Kidney (tissue), 14 donors: ENCODE results near the gene IFI16. TPM values are rescaled to one million over a fixed set of nuclear protein-coding genes. Genes with fewer than 3 reads are reported as not detected.
A peak's percentile ranks its signal among the peaks of the same experiment; 100 is the strongest.

Experiments used
- DNase-seq, 5 donors: peaks; one replicate each; pipeline ENCODE4 v3.0.0-alpha.2; 2013 to 2020
- FAIRE-seq: peaks from 2 replicates; lab custom pipeline; 2012; peaks lifted over from hg19 to GRCh38; lab: Jason Lieb, UNC
- H3K27ac ChIP-seq, 2 donors: one replicate each; pipeline ENCODE4 v1.7.0; 2013; ENCODE audit warnings: low read depth in 2 of 2, low read length in 2 of 2, inconsistent platforms in 1 of 2
- H3K27me3 ChIP-seq: one replicate; pipeline ENCODE4 v1.7.1; 2013; ENCODE audit warnings: low read length, inconsistent platforms; ENCODE audit not compliant: control insufficient read depth, insufficient read depth
- H3K36me3 ChIP-seq, 3 donors: one replicate each; pipeline versions ENCODE4 v1.7.0 to v1.7.1; 2013; ENCODE audit warnings: low read length in 3 of 3, control low read depth in 1 of 3, inconsistent platforms in 1 of 3; ENCODE audit not compliant: insufficient read depth in 3 of 3, control insufficient read depth in 2 of 3
- H3K4me1 ChIP-seq, 3 donors: one replicate each; pipeline versions ENCODE4 v1.7.0 to v1.7.1; 2013; ENCODE audit warnings: low read length in 3 of 3, inconsistent platforms in 1 of 3, low read depth in 1 of 3; ENCODE audit not compliant: control insufficient read depth in 2 of 3, insufficient read depth in 2 of 3
- H3K4me3 ChIP-seq, 3 donors: one replicate each; pipeline versions ENCODE4 v1.7.0 to v1.8.1; 2013; ENCODE audit warnings: low read length in 3 of 3, control low read depth in 1 of 3, inconsistent platforms in 1 of 3
- H3K9ac ChIP-seq, 3 donors: one replicate each; pipeline versions ENCODE4 v1.7.0 to v1.7.1; 2013; ENCODE audit warnings: low read length in 3 of 3, control low read depth in 1 of 3, inconsistent platforms in 1 of 3
- H3K9me3 ChIP-seq, 3 donors: one replicate each; pipeline versions ENCODE4 v1.7.0 to v1.7.1; 2013; ENCODE audit warnings: low read length in 3 of 3, control low read depth in 1 of 3, inconsistent platforms in 1 of 3; ENCODE audit not compliant: control insufficient read depth in 2 of 3, insufficient read depth in 1 of 3
- CTCF ChIP-seq: IDR thresholded peaks from 3 replicates; pipeline ENCODE4 v1.5.1; 2012; ENCODE audit warnings: mild to moderate bottlenecking, moderate library complexity, borderline replicate concordance; ENCODE audit not compliant: insufficient read depth; ENCODE audit errors: extremely low read depth
- intact Hi-C: fragments of 100-400 bp; cut with DNase I; formaldehyde crosslinking; loops from one replicate; pipeline ENCODE4 v1.11.1; 2022
- polyA plus RNA-seq: library from polyadenylated mRNA; stranded (reverse); fragments of 350-450 nt; fragmentation: Illumina TruSeq; extraction: RNeasy Lipid Tissue Mini Kit (QIAGEN cat#74804); gene quantifications from one replicate; pipeline ENCODE4 v1.2.3, GENCODE V29; 2014; ENCODE audit warnings: low read depth, low replicate concordance; ENCODE audit not compliant: insufficient read depth
- total RNA-seq: library from RNA; stranded (reverse); fragmentation: NEBNext Ultra II Directional; extraction: Animal tissue kit (Norgen Biotek cat#: 25700); gene quantifications from one replicate; pipeline ENCODE4 v1.2.1, GENCODE V29; 2021
- donor health status: control.
- donor health status: control.
- donor health status: control.
- donor health status: control.
- donor health status: control.
- donor health status: DM: yes; HTN: yes; CAD: no.
- donor health status: Normal renal cell carcinoma (clear cell type).

Gene IFI16
- total and polyA plus RNA-seq, 2 donors from 2014 or later: 30.0 to 91.8 TPM

GRCh38 chr1:158998037-158998780 is 11.5 kb upstream of the IFI16 start:
- FAIRE-seq (no peak), DNase-seq (no peak)
- Histone ChIP-seq H3K4me3 (peak overlapping the region in 2 of 3 donors; percentile 74 to 84), H3K36me3 (no peaks in the 10 kb centered on the region), H3K27me3 (no peaks in the 10 kb centered on the region), H3K9me3 (peaks cover 0 to 3% (median 0%) of the 10 kb centered on the region in 3 donors), H3K27ac (no peak overlapping the region), H3K9ac (no peak overlapping the region), H3K4me1 (no peaks in the 10 kb centered on the region)
- intact Hi-C loops: no loop called here
- TF ChIP-seq CTCF: no peak

GRCh38 chr1:158998781-158999161 is 10.9 kb upstream of the IFI16 start:
- peak; percentile 74 for FAIRE-seq
- intact Hi-C loops: no loop called here
- no peak overlapping the region for H3K27ac ChIP-seq

GRCh38 chr1:158999316-159000069 is 10.2 kb upstream of the IFI16 start:
- H3K9ac ChIP-seq: peak overlapping the region; percentile 11 to 52 (median 41)
- peak overlapping the region; percentile 53 to 92 for H3K27ac ChIP-seq
- no peaks in the 10 kb centered on the region for H3K4me1 ChIP-seq
- no peaks in the 10 kb centered on the region for H3K36me3 ChIP-seq
- peaks cover 0 to 3% (median 0%) of the 10 kb centered on the region in 3 donors for H3K9me3 ChIP-seq
- peak overlapping the region; percentile 47 to 84 (median 74) for H3K4me3 ChIP-seq
- TF ChIP-seq CTCF: no peak
- DNase-seq (peak; percentile 86 to 98 (median 90)), FAIRE-seq (no peak)
- intact Hi-C loops: no loop called here
- no peaks in the 10 kb centered on the region for H3K27me3 ChIP-seq

More at GRCh38 chr1:158998781-158999161, 10.9 kb upstream of the IFI16 start:
- Histone ChIP-seq H3K27me3 (no peaks in the 10 kb centered on the region), H3K4me1 (no peaks in the 10 kb centered on the region), H3K9me3 (peaks cover 0 to 3% (median 0%) of the 10 kb centered on the region in 3 donors), H3K9ac (peak overlapping the region in 2 of 3 donors; percentile 41 to 48), H3K4me3 (peak overlapping the region; percentile 47 to 84 (median 74)), H3K36me3 (no peaks in the 10 kb centered on the region)
- DNase-seq: peak; percentile 53 to 88 (median 82)
- TF ChIP-seq CTCF: peak; percentile 70
